ENCODE data around the gene THSD7A.

DNA sequence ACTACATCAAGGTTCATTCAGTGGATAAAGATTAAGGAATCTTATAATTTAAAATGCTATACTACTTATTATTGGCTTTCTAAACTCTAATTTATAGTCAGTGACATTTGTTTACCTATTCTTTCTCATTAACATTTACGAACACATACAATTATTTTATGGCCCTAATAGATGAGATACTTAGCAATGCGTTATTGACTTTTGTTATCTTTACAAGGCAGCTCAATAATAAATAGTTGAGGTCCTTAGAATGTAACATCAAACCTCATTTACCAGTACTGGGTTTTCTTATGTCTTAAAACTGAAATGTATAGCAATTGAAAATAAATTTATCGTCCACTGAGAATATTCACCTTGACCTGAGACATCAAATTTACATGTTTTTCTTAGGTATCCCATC, 89.0 kb downstream of the THSD7A start:
- no peak for TF ChIP-seq POLR2A (IDR thresholded peaks at IDR 0.05)
- TF ChIP-seq, protein P1, sequence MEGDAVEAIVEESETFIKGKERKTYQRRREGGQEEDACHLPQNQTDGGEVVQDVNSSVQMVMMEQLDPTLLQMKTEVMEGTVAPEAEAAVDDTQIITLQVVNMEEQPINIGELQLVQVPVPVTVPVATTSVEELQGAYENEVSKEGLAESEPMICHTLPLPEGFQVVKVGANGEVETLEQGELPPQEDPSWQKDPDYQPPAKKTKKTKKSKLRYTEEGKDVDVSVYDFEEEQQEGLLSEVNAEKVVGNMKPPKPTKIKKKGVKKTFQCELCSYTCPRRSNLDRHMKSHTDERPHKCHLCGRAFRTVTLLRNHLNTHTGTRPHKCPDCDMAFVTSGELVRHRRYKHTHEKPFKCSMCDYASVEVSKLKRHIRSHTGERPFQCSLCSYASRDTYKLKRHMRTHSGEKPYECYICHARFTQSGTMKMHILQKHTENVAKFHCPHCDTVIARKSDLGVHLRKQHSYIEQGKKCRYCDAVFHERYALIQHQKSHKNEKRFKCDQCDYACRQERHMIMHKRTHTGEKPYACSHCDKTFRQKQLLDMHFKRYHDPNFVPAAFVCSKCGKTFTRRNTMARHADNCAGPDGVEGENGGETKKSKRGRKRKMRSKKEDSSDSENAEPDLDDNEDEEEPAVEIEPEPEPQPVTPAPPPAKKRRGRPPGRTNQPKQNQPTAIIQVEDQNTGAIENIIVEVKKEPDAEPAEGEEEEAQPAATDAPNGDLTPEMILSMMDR (IDR thresholded peaks at IDR 0.05), result no peak

Data from lower leg skin (tissue), 3 donors.